OCI-LY7 (cell line): Measurements from ENCODE around the gene ADAMTS9. TPM values are rescaled to one million over a fixed set of nuclear protein-coding genes. Genes with fewer than 3 reads are reported as not detected.

Experiments
- BruUV-seq: library from RNA; stranded (reverse); fragments of 400-500 nt; replicated peaks from 2 replicates; lab custom pipeline; 2021; lab: Mats Ljungman, UMichigan
- CTCF ChIA-PET: fragments of 300-600 bp; sonication (Branson Sonifier 250); formaldehyde crosslinking; loops from one replicate; lab custom pipeline; 2022; ENCODE audit warnings: antibody characterized with exemption; ENCODE audit not compliant: unreplicated experiment; lab: Charles Lee
- POLR2A ChIA-PET: fragments of 300-600 bp; sonication (Branson Sonifier 250); formaldehyde crosslinking; loops from one replicate; lab custom pipeline; 2022; ENCODE audit warnings: antibody characterized with exemption; lab: Charles Lee
- DNase-seq: peaks from one replicate; pipeline ENCODE4 v3.0.0-alpha.2; 2015; ENCODE audit warnings: low spot score
- H2AFZ ChIP-seq: fragments of 200-600 bp; sonication (generic), shearing (Covaris generic); 2 replicates; pipeline ENCODE4 v1.6.1; 2014; ENCODE audit warnings: mild to moderate bottlenecking, antibody characterized with exemption, low read length, moderate library complexity
- H3K27ac ChIP-seq: fragments of 200-600 bp; sonication (generic); 2 replicates; pipeline ENCODE4 v1.5.1; 2014; ENCODE audit warnings: mixed run types, low read depth, mild to moderate bottlenecking, moderate library complexity, low read length, inconsistent platforms; ENCODE audit not compliant: poor library complexity, severe bottlenecking
- H3K36me3 ChIP-seq: fragments of 200-600 bp; sonication (generic); 2 replicates; pipeline ENCODE4 v1.6.1; 2014; ENCODE audit warnings: mild to moderate bottlenecking, antibody characterized with exemption, low read length, moderate library complexity, mixed read lengths; ENCODE audit not compliant: insufficient read depth
- H3K4me1 ChIP-seq: fragments of 200-600 bp; sonication (generic); 2 replicates; pipeline ENCODE4 v1.5.1; 2014; ENCODE audit warnings: mild to moderate bottlenecking, low read length; ENCODE audit not compliant: insufficient read depth, poor library complexity, severe bottlenecking
- H3K4me2 ChIP-seq: fragments of 200-600 bp; sonication (generic); 2 replicates; pipeline ENCODE4 v1.6.1; 2014; ENCODE audit warnings: mild to moderate bottlenecking, low read length
- H3K4me3 ChIP-seq: fragments of 200-600 bp; sonication (generic); 2 replicates; pipeline ENCODE4 v1.5.1; 2014; ENCODE audit warnings: mild to moderate bottlenecking, low read depth, low read length; ENCODE audit not compliant: poor library complexity, severe bottlenecking
- H3K79me2 ChIP-seq: fragments of 200-600 bp; sonication (generic); 2 replicates; pipeline ENCODE4 v1.6.1; 2016; ENCODE audit warnings: low read depth, mild to moderate bottlenecking, low read length, moderate library complexity, mixed read lengths; ENCODE audit not compliant: insufficient read depth
- H3K9me2 ChIP-seq: fragments of 200-600 bp; sonication (generic); 2 replicates; pipeline ENCODE4 v1.6.1; 2016; ENCODE audit warnings: mild to moderate bottlenecking, low read length, mixed read lengths; ENCODE audit not compliant: insufficient read depth
- H3K9me3 ChIP-seq: fragments of 200-600 bp; sonication (generic); 2 replicates; pipeline ENCODE4 v1.6.1; 2014; ENCODE audit warnings: mild to moderate bottlenecking, mixed run types, low read length, mixed read lengths
- H4K20me1 ChIP-seq: fragments of 200-600 bp; sonication (generic); 2 replicates; pipeline ENCODE4 v1.6.1; 2014; ENCODE audit warnings: mild to moderate bottlenecking, antibody characterized with exemption, low read length, moderate library complexity, mixed read lengths; ENCODE audit not compliant: insufficient read depth
- EZH2phosphoT487 ChIP-seq: fragments of 200-600 bp; sonication (generic); IDR thresholded peaks from 2 replicates; pipeline ENCODE4 v1.6.1; 2018; ENCODE audit warnings: low read depth, borderline replicate concordance, mild to moderate bottlenecking, mixed run types, antibody characterized with exemption, low read length, moderate library complexity, mixed read lengths
- intact Hi-C: fragments of 100-400 bp; cut with micrococcal nuclease; formaldehyde crosslinking; loops from one replicate; pipeline ENCODE4 v1.10.0; 2022; ENCODE audit not compliant: unreplicated experiment
- total RNA-seq, 2 experiments: library from RNA; depleted of rRNA in 1 of 2; stranded (reverse); fragments of >200 nt in 1 of 2; shearing (Covaris generic) in 1 of 2; gene quantifications; 2 replicates each; pipeline ENCODE4 v1.2.3, GENCODE V29; 2014 to 2022
- TF ChIP-seq, protein P1 (sequence below): fragments of 200-600 bp; sonication (generic); conservative IDR thresholded peaks from 2 replicates; pipeline ENCODE4 v1.5.1; 2014; ENCODE audit warnings: mild to moderate bottlenecking, antibody characterized with exemption, low read length, moderate library complexity, mixed read lengths

The ADAMTS9 gene
- total RNA-seq, 2 experiments from 2014 or later = not detected

DNA sequence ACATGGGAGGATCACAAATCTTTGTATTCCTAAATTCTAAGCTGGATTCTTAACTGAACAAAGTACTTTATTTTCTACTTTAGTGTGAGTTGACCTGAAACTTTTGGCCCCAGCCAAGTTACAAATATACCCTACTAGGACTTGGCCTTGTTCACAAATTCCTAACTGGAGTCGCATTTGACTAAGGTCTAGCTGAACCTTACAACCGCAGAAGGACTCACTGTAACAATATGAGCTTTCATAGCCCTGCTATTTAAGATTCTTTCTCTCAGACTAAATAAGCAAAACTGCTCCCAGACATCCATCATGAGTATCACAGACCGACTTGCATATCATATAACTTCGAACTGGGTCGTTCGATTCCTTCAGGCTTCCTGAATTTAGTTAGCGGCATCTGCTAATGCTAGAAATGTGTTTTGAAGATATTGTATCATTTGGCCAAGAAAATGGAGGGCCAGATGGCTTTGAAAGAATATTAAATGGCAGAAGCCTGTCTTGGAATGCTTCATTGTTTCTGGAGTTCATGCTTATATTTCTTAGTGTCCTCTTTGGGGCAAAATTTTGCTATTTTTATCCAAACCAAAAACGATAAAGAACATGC is 28.4 kb upstream of the ADAMTS9 start:
- Histone ChIP-seq H3K36me3 (no peaks in the 10 kb centered on the region), H3K4me1 (no peaks in the 10 kb centered on the region), H2AFZ (no peak overlapping the region), H3K9me3 (no peaks in the 10 kb centered on the region), H3K4me2 (no peak overlapping the region), H3K79me2 (no peaks in the 10 kb centered on the region), H3K4me3 (no peak overlapping the region), H4K20me1 (no peaks in the 10 kb centered on the region), H3K27ac (no peak overlapping the region), H3K9me2 (no peaks in the 10 kb centered on the region)
- intact Hi-C loops = no loop called here
- POLR2A ChIA-PET = no interaction called here
- BruUV-seq = no TSS peak
- TF ChIP-seq, protein P1, sequence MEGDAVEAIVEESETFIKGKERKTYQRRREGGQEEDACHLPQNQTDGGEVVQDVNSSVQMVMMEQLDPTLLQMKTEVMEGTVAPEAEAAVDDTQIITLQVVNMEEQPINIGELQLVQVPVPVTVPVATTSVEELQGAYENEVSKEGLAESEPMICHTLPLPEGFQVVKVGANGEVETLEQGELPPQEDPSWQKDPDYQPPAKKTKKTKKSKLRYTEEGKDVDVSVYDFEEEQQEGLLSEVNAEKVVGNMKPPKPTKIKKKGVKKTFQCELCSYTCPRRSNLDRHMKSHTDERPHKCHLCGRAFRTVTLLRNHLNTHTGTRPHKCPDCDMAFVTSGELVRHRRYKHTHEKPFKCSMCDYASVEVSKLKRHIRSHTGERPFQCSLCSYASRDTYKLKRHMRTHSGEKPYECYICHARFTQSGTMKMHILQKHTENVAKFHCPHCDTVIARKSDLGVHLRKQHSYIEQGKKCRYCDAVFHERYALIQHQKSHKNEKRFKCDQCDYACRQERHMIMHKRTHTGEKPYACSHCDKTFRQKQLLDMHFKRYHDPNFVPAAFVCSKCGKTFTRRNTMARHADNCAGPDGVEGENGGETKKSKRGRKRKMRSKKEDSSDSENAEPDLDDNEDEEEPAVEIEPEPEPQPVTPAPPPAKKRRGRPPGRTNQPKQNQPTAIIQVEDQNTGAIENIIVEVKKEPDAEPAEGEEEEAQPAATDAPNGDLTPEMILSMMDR = no peak
- no peak for TF ChIP-seq EZH2phosphoT487
- CTCF ChIA-PET = no interaction called here
- no peak for DNase-seq

DNA sequence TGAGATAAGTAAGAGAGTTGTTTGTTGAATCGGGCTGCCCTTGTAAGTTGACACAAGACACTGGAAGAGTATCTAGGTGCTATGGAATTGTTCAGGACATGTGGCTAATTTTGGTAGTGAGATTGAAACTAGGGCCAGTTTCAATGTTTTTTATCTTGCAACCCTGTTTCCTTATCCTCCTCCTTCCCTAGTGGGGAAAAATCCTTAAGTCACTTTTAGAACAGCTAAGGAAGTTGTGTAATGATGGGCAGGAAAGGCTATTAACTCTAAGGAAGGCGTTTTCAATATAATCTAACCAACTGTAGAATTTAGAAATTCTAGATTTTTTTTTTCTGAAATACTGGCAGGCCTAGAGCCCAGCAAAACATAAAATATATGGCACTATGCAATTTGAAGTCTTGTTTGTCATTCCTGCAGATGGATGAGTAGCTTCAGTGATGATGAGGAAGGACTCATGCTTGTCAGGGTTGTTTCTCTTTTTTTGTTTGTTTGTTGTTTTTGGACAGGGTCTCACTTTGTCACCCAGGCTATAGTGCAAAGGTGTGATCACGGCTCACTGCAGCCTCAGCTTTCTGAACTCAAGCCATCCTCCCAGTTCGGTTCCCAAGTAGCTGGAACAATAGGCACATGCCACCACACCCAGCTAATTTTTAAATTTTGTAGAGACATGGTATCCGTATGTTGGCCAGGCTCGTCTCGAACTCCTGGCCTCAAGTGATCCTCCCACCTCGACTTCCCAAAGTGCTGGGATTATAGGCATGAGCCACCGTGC is 27.6 kb upstream of the ADAMTS9 start:
- DNase-seq = no peak
- H3K27ac ChIP-seq = no peak overlapping the region
- H3K9me2 ChIP-seq = no peaks in the 10 kb centered on the region
- no peaks in the 10 kb centered on the region for H4K20me1 ChIP-seq
- no peaks in the 10 kb centered on the region for H3K36me3 ChIP-seq
- POLR2A ChIA-PET = no interaction called here
- TF ChIP-seq EZH2phosphoT487 = no peak
- TF ChIP-seq, protein P1 = no peak
- H3K9me3 ChIP-seq = no peaks in the 10 kb centered on the region
- no peaks in the 10 kb centered on the region for H3K79me2 ChIP-seq
- H3K4me1 ChIP-seq = no peaks in the 10 kb centered on the region
- no peak overlapping the region for H3K4me3 ChIP-seq
- no TSS peak for BruUV-seq
- H3K4me2 ChIP-seq = no peak overlapping the region
- intact Hi-C loops = no loop called here
- CTCF ChIA-PET = no interaction called here
- H2AFZ ChIP-seq = no peak overlapping the region

DNA sequence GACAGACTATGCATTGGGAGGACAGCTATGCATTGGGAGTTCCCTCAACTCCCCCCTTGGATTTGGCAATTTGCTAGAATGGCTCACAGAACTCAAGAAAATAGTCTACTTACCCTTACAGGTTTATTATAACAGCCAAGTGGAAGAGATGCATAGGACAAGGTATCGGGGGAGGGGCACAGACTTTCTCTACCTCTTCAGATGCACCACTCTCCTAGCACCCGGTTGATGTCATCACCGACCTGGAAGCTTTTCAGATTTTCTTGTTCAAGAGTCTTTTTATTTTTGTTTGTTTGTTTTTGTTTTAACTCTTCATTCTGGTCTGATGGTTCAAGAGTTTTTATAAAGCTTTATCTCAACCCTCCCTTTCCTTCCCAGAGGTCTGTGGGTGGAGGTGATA is 20.7 kb upstream of the ADAMTS9 start:
- Histone ChIP-seq H3K79me2 (no peaks in the 10 kb centered on the region), H4K20me1 (no peaks in the 10 kb centered on the region), H3K9me3 (no peaks in the 10 kb centered on the region), H3K27ac (no peak overlapping the region), H3K4me3 (no peak overlapping the region), H2AFZ (no peak overlapping the region), H3K36me3 (no peaks in the 10 kb centered on the region), H3K4me2 (no peak overlapping the region), H3K9me2 (no peaks in the 10 kb centered on the region), H3K4me1 (no peaks in the 10 kb centered on the region)
- intact Hi-C loops = no loop called here
- no peak for DNase-seq
- CTCF ChIA-PET = no interaction called here
- no TSS peak for BruUV-seq
- POLR2A ChIA-PET = no interaction called here
- TF ChIP-seq EZH2phosphoT487 = no peak
- TF ChIP-seq, protein P1 = no peak
